Measurements from ENCODE around the gene NDP. TPM values are rescaled to one million over a fixed set of nuclear protein-coding genes. Genes with fewer than 3 reads are reported as not detected.
A peak's percentile ranks its signal among the peaks of the same experiment; 100 is the strongest.

Gene NDP
- total RNA-seq, 1 donor from 2014 or later, result 0.30 TPM

DNA sequence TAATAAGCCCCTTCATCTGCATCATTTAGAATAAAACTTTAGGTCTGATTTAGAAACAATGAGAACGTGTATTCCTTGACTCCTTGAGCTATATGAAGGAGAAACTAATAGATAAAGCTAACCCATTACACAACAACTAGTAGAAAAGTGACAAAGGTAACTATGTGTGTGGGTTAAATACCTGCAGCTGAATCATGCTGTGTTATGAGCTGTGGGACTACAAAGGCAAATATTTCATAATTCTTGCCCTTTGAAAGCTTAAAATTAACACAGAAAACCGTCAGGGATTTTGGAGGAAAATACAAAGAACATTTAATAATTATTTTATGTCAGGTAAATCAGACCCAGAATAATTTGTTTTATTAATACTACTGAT, 898 bp upstream of the NDP start:
- ATAC-seq (no peak), DNase-seq (no peak)
- no peaks in the 10 kb centered on the region for H3K27me3 ChIP-seq (ENCODE audit: low read depth)
- H3K9me3 ChIP-seq, result no peaks in the 10 kb centered on the region
- no peak overlapping the region for H3K4me3 ChIP-seq
- H3K4me1 ChIP-seq, result no peaks in the 10 kb centered on the region
- TF ChIP-seq, protein P1, sequence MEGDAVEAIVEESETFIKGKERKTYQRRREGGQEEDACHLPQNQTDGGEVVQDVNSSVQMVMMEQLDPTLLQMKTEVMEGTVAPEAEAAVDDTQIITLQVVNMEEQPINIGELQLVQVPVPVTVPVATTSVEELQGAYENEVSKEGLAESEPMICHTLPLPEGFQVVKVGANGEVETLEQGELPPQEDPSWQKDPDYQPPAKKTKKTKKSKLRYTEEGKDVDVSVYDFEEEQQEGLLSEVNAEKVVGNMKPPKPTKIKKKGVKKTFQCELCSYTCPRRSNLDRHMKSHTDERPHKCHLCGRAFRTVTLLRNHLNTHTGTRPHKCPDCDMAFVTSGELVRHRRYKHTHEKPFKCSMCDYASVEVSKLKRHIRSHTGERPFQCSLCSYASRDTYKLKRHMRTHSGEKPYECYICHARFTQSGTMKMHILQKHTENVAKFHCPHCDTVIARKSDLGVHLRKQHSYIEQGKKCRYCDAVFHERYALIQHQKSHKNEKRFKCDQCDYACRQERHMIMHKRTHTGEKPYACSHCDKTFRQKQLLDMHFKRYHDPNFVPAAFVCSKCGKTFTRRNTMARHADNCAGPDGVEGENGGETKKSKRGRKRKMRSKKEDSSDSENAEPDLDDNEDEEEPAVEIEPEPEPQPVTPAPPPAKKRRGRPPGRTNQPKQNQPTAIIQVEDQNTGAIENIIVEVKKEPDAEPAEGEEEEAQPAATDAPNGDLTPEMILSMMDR (IDR thresholded peaks at IDR 0.05), result no peak
- no peak overlapping the region for H3K27ac ChIP-seq
- intact Hi-C loops (cut with DNase I), result no loop called here
- no peaks in the 10 kb centered on the region for H3K36me3 ChIP-seq

DNA sequence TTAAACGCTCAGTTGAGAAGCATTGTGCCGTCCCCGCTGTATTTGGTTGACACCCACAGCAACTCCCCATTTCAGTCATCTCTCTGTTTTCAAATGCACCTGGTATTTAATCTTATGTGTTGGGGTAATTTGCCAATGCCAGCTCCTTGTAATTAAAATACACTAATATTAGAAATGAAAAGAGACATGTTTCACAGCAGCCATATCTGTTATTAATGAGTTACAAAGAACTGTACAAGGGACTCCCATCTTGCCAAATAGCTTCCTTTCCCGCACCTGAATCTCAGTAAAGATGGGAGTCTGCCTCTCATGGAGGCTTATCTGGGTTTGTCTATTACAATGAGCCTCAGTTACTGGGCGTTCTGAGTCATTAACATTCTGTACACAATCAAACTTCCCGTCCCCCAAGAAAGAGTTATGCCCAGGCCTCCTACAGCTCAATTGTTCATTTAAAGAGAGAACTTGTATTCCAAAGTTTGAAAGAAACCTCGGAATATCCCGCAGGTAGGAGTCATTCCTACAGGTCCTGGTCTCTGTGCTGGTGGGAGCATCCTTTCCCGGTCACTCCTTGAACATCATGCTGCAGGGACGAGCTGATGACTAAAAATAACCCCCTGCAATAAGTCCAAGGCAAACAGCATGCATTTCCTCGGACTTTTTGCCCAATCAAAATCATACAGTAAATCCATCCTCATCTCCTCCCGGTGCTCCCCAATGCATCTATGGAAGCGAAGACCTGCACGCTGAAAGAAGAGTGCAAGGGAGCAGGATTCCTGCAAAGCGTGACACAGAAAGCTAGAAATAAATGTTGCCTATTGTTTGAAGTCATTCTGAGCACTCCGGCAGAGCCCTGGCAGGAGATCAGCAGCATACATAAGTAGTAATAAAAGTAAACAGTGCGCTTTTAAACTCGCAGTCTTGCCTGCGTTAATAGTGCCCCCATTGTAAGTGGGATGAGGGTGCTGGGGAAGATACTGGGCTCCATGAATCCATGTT, 926 bp downstream of the NDP start:
- Histone ChIP-seq H3K4me1 (no peaks in the 10 kb centered on the region), H3K27me3 (ENCODE audit: low read depth) (no peaks in the 10 kb centered on the region), H3K27ac (no peak overlapping the region), H3K36me3 (no peaks in the 10 kb centered on the region), H3K9me3 (no peaks in the 10 kb centered on the region), H3K4me3 (peak overlapping the region; percentile 35)
- intact Hi-C loops (cut with DNase I), result no loop called here
- TF ChIP-seq, protein P1 (IDR thresholded peaks at IDR 0.05), result no peak
- no peak for DNase-seq
- no peak for ATAC-seq

DNA sequence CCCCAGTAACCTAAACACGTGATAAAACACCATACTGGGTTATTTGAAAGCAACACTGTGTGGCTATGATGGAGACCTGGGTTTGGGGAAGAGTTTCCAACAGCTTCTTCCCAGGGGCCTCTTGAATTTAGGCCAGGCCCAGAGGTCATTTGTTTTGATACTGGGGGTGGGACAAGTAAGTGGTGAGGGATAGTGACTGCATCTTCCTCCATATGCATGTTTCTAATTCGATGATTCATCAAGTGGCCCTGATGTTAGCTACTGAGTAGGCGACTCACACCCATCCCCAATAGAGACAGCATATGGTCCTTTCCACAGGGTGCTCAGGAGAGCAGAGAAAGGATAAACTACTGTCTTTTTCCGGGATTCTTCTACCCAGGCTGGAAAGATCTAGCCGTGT, 2.7 kb downstream of the NDP start:
- ATAC-seq (no peak), DNase-seq (no peak)
- no peaks in the 10 kb centered on the region for H3K9me3 ChIP-seq
- TF ChIP-seq, protein P1 (IDR thresholded peaks at IDR 0.05), result no peak
- no peaks in the 10 kb centered on the region for H3K36me3 ChIP-seq
- no peak overlapping the region for H3K27ac ChIP-seq
- no peaks in the 10 kb centered on the region for H3K27me3 ChIP-seq (ENCODE audit: low read depth)
- H3K4me3 ChIP-seq, result no peak overlapping the region
- no peaks in the 10 kb centered on the region for H3K4me1 ChIP-seq
- intact Hi-C loops (cut with DNase I), result no loop called here

DNA sequence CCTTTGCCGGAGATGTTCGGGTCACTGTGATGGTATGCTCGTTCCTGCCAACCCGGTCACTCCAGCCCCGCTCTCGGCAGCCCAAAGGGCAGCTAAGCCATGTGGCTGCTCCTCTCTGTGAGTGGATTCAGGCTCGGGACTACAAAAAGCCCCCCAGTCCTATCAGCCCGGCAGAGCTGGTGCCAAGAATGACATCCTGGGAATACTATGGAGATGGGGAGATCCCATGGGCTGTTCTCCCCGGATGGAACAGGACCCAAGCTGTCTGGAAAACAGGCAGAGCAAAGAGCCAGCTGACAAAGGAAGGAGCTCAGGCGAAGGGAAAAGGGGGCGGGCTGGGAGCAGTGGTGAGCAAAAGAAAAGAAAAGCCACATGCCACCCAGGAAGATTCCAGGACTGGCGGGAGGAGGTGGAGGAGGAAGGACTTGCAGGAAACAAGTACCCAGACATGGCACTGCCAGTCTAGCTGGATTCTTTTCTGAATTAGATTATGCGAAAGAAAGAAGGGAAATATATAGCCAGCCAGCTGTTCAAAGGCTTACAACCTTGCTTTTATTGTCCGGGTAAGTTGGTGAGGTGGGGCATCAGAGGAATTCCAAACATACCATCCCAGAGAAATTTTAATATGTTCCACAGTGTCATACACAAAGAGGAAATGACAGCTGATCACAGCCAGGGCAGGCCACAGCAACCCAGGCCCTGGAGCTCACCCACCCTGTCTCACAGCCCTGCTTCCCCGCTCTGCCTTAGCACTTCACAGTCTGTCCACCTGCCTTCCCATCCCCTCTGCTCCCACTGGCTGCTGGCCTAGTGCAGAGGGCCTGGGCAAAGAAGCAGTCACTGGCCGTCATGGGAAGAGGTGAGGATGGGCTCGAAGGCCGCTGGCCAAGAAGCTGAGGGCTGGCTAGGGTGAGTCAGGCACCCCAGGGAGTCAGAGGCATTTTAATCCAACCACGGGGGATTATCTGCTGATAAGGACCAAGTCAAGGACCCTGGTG, 3.4 kb downstream of the NDP start:
- TF ChIP-seq, protein P1 (IDR thresholded peaks at IDR 0.05), result no peak
- Histone ChIP-seq H3K27me3 (ENCODE audit: low read depth) (no peaks in the 10 kb centered on the region), H3K36me3 (no peaks in the 10 kb centered on the region), H3K9me3 (no peaks in the 10 kb centered on the region), H3K4me3 (no peak overlapping the region), H3K4me1 (no peaks in the 10 kb centered on the region), H3K27ac (no peak overlapping the region)
- ATAC-seq (no peak), DNase-seq (no peak)
- intact Hi-C loops (cut with DNase I), result no loop called here

DNA sequence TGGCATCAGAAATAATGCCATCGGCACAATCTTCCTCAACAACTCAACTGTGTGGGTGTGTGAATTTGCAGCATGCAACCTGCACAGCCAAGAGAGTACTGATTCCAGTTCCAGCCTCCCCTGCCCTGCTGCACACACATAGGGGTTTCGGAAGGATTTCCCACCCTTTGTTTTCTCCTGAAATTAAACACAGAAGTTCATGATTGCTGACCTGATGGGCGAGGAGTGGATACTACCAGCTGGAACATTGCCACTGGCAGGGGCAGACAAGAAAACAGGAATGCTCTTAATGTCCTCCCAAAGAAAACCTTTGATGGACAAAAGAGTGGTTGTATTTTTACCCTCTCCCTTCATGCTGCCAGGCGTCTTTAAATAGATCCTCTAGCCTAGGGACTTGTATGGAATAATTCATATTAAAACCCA, 4.8 kb downstream of the NDP start:
- no peak overlapping the region for H3K4me3 ChIP-seq
- no peaks in the 10 kb centered on the region for H3K4me1 ChIP-seq
- ATAC-seq, result no peak
- H3K27me3 ChIP-seq (ENCODE audit: low read depth), result no peaks in the 10 kb centered on the region
- TF ChIP-seq, protein P1 (IDR thresholded peaks at IDR 0.05), result no peak
- no peak for DNase-seq
- H3K27ac ChIP-seq, result no peak overlapping the region
- no peaks in the 10 kb centered on the region for H3K36me3 ChIP-seq
- intact Hi-C loops (cut with DNase I), result no loop called here
- no peaks in the 10 kb centered on the region for H3K9me3 ChIP-seq
